Neural crest cell (in vitro differentiated cells): ENCODE results near the gene HOXA6. TPM values are rescaled to one million over a fixed set of nuclear protein-coding genes. Genes with fewer than 3 reads are reported as not detected.

ENCODE experiments used
- DNase-seq: peaks from one replicate; pipeline ENCODE4 v3.0.0; 2021; ENCODE audit warnings: low read depth, mixed read lengths, low spot score
- H3K27ac Mint-ChIP-seq: one replicate; pipeline ENCODE4 v1.8.0; 2021; ENCODE audit warnings: mild to moderate bottlenecking, mixed read lengths; ENCODE audit not compliant: unreplicated experiment
- H3K27me3 Mint-ChIP-seq: 2 replicates; pipeline ENCODE4 v1.8.0; 2021; ENCODE audit warnings: low read depth, mild to moderate bottlenecking, mixed read lengths
- H3K36me3 Mint-ChIP-seq: 2 replicates; pipeline ENCODE4 v1.8.0; 2021; ENCODE audit warnings: low read depth, mild to moderate bottlenecking, mixed read lengths
- H3K4me1 Mint-ChIP-seq: 2 replicates; pipeline ENCODE4 v1.8.0; 2021; ENCODE audit warnings: mixed read lengths
- H3K4me3 Mint-ChIP-seq: one replicate; pipeline ENCODE4 v1.8.0; 2021; ENCODE audit warnings: mild to moderate bottlenecking, mixed read lengths
- H3K9me3 Mint-ChIP-seq: 2 replicates; pipeline ENCODE4 v1.8.0; 2021; ENCODE audit warnings: mixed read lengths
- CTCF ChIP-seq: fragments of 200-600 bp; sonication (generic); conservative IDR thresholded peaks from 2 replicates; pipeline ENCODE4 v1.5.0; 2021; ENCODE audit warnings: antibody characterized with exemption, mild to moderate bottlenecking
- long read RNA-seq: library from polyadenylated mRNA; unstranded; transcript quantifications from one replicate; pipeline ENCODE4 v2.0.0, GENCODE V29; 2020
- total RNA-seq: library from RNA; stranded (reverse); gene quantifications from 2 replicates; pipeline ENCODE4 v1.2.1, GENCODE V29; 2021

The HOXA6 gene
- total RNA-seq, result 1.6 and 2.0 TPM in 2 replicates
- long read RNA-seq, partial matches to known transcripts, result 0 of 1 reads
- long read RNA-seq, other reads (novel, unspliced or antisense), result 0 of 1 reads

GRCh38 chr7:27147199-27148030 is at the start of gene HOXA6:
Gene HOXA6 (minus strand): TSS chr7:27147774. CDS start chr7:27147749, 25 bp downstream.
- H3K4me3 Mint-ChIP-seq, result peak within 1 kb of the TSS; percentile 84
- H3K36me3 Mint-ChIP-seq, result peaks cover 5% of the 10 kb centered on the region
- peaks cover 36% of the 10 kb centered on the region for H3K4me1 Mint-ChIP-seq
- peak within 1 kb of the TSS; percentile 86 for H3K27ac Mint-ChIP-seq
- peaks cover 4% of the 10 kb centered on the region for H3K9me3 Mint-ChIP-seq
- no peak for TF ChIP-seq CTCF
- DNase-seq, result no peak
- peaks cover 100% of the 10 kb centered on the region for H3K27me3 Mint-ChIP-seq

GRCh38 chr7:27196287-27196767 is 48.8 kb upstream of the HOXA6 start:
- Mint-ChIP-seq H3K27me3 (peaks cover 94% of the 10 kb centered on the region), H3K9me3 (no peaks in the 10 kb centered on the region), H3K4me1 (peaks cover 7% of the 10 kb centered on the region), H3K27ac (no peak overlapping the region), H3K4me3 (peak overlapping the region; percentile 28), H3K36me3 (no peaks in the 10 kb centered on the region)
- peak; percentile 93 for DNase-seq
- TF ChIP-seq CTCF, result peak; percentile 94

GRCh38 chr7:27194686-27195379 is 47.3 kb upstream of the HOXA6 start:
- Mint-ChIP-seq H3K27ac (no peak overlapping the region), H3K4me3 (no peak overlapping the region), H3K27me3 (peaks cover 95% of the 10 kb centered on the region), H3K4me1 (no peaks in the 10 kb centered on the region), H3K36me3 (no peaks in the 10 kb centered on the region), H3K9me3 (no peaks in the 10 kb centered on the region)
- DNase-seq, result no peak
- no peak for TF ChIP-seq CTCF

- Mint-ChIP-seq H3K4me1 (no peaks in the 10 kb centered on the region), H3K4me3 (no peak overlapping the region), H3K9me3 (no peaks in the 10 kb centered on the region), H3K36me3 (no peaks in the 10 kb centered on the region), H3K27ac (no peak overlapping the region), H3K27me3 (peaks cover 99% of the 10 kb centered on the region)
- DNase-seq, result no peak
- no peak for TF ChIP-seq CTCF
Observed at GRCh38 chr7:27194002-27194352, 46.4 kb upstream of the HOXA6 start.

- Mint-ChIP-seq H3K36me3 (no peaks in the 10 kb centered on the region), H3K27ac (no peak overlapping the region), H3K4me3 (no peak overlapping the region), H3K4me1 (peaks cover 3% of the 10 kb centered on the region), H3K27me3 (peaks cover 99% of the 10 kb centered on the region), H3K9me3 (no peaks in the 10 kb centered on the region)
- no peak for TF ChIP-seq CTCF
- DNase-seq, result no peak
Observed at GRCh38 chr7:27193335-27194001, 45.9 kb upstream of the HOXA6 start.
